ENCODE results near the gene MPG. TPM values are rescaled to one million over a fixed set of nuclear protein-coding genes. Genes with fewer than 3 reads are reported as not detected.

MPG gene
- polyA plus RNA-seq, 1 donor from 2014 or later: 70.9 TPM

DNA sequence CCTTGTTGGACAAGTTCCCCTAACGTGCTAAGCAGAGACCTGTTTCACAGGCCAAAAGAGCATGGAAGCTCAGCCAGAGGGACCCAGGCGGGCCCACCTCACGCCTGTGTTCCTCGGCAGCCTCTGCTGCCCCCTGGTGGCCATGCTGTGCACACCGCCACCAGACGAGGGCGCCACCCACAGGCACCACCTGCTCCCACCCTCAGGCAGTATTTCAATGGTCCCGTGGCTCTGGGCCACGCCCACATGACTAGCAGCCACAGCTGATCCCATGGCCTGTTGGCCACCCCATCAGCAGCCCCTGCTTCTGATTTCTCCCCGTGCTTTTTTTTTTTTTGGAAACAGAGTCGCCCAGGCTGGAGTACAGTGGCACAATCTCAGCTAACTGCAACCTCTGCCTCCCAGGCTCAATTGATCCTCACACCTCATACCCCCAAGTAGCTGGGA, 18.9 kb downstream of the MPG start:
- H3K9ac ChIP-seq (ENCODE audit: low read length): no peak overlapping the region
- TF ChIP-seq SMC3 (conservative IDR thresholded peaks at IDR 0.05; ENCODE audit: poor library complexity) (peak; percentile 51), EZH2 (IDR thresholded peaks at IDR 0.05; ENCODE audit: borderline replicate concordance, insufficient read depth, low read length, poor library complexity, severe bottlenecking) (no peak), EP300 (conservative IDR thresholded peaks at IDR 0.05; ENCODE audit: poor library complexity, severe bottlenecking) (no peak), RAD21 (conservative IDR thresholded peaks at IDR 0.05) (peak; percentile 37), TAF1 (IDR thresholded peaks at IDR 0.05; ENCODE audit: low read depth) (no peak), POLR2AphosphoS5 (IDR thresholded peaks at IDR 0.05) (no peak), MXI1 (conservative IDR thresholded peaks at IDR 0.05; ENCODE audit: poor library complexity, severe bottlenecking) (peak; percentile 18)
- TF ChIP-seq, protein P1, sequence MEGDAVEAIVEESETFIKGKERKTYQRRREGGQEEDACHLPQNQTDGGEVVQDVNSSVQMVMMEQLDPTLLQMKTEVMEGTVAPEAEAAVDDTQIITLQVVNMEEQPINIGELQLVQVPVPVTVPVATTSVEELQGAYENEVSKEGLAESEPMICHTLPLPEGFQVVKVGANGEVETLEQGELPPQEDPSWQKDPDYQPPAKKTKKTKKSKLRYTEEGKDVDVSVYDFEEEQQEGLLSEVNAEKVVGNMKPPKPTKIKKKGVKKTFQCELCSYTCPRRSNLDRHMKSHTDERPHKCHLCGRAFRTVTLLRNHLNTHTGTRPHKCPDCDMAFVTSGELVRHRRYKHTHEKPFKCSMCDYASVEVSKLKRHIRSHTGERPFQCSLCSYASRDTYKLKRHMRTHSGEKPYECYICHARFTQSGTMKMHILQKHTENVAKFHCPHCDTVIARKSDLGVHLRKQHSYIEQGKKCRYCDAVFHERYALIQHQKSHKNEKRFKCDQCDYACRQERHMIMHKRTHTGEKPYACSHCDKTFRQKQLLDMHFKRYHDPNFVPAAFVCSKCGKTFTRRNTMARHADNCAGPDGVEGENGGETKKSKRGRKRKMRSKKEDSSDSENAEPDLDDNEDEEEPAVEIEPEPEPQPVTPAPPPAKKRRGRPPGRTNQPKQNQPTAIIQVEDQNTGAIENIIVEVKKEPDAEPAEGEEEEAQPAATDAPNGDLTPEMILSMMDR (IDR thresholded peaks at IDR 0.05; ENCODE audit: poor library complexity, severe bottlenecking): peak; percentile 76
- TF ChIP-seq, protein P2, sequence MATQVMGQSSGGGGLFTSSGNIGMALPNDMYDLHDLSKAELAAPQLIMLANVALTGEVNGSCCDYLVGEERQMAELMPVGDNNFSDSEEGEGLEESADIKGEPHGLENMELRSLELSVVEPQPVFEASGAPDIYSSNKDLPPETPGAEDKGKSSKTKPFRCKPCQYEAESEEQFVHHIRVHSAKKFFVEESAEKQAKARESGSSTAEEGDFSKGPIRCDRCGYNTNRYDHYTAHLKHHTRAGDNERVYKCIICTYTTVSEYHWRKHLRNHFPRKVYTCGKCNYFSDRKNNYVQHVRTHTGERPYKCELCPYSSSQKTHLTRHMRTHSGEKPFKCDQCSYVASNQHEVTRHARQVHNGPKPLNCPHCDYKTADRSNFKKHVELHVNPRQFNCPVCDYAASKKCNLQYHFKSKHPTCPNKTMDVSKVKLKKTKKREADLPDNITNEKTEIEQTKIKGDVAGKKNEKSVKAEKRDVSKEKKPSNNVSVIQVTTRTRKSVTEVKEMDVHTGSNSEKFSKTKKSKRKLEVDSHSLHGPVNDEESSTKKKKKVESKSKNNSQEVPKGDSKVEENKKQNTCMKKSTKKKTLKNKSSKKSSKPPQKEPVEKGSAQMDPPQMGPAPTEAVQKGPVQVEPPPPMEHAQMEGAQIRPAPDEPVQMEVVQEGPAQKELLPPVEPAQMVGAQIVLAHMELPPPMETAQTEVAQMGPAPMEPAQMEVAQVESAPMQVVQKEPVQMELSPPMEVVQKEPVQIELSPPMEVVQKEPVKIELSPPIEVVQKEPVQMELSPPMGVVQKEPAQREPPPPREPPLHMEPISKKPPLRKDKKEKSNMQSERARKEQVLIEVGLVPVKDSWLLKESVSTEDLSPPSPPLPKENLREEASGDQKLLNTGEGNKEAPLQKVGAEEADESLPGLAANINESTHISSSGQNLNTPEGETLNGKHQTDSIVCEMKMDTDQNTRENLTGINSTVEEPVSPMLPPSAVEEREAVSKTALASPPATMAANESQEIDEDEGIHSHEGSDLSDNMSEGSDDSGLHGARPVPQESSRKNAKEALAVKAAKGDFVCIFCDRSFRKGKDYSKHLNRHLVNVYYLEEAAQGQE (IDR thresholded peaks at IDR 0.05; ENCODE audit: borderline replicate concordance): no peak
- no peak overlapping the region for H3K4me3 ChIP-seq (ENCODE audit: low read length)
- no peak overlapping the region for H2AFZ ChIP-seq (ENCODE audit: low read depth, low read length)
- no peaks in the 10 kb centered on the region for H3K27me3 ChIP-seq (ENCODE audit: insufficient read depth, low read depth, low read length)
- H3K9me3 ChIP-seq (ENCODE audit: low read length): no peaks in the 10 kb centered on the region
- H4K20me1 ChIP-seq (ENCODE audit: insufficient read depth): no peaks in the 10 kb centered on the region
- no peak overlapping the region for H3K4me2 ChIP-seq (ENCODE audit: low read length)
- H3K79me2 ChIP-seq (replicated peaks; ENCODE audit: insufficient read depth, low read length): no peaks in the 10 kb centered on the region
- no peaks in the 10 kb centered on the region for H3K36me3 ChIP-seq (ENCODE audit: insufficient read depth, low read length)
- no peaks in the 10 kb centered on the region for H3F3A ChIP-seq (ENCODE audit: insufficient read depth, low read length, poor library complexity, severe bottlenecking)
- H3K9me2 ChIP-seq (ENCODE audit: insufficient read depth, low read length): no peaks in the 10 kb centered on the region
- no peak overlapping the region for H3K27ac ChIP-seq (ENCODE audit: low read length)

DNA sequence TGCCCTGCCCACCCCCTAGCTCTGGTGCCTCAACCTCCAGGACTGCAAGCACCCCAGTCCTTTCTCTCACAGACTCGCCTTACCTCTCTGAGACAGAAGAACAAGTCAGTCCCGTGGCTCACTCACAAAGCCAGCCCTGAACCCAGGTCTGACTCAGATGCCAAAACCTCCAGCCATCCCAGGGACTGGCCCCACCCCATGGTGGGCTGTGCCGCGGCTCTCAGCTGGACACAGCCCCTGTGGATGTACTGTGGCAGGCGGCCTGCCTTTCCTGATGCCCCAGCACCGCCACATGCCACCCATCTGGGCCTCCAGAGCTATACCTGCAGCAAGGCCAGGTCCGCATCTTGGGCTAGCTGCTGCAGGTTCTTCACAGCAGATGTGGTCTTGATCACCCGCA, 19.8 kb downstream of the MPG start:
- Histone ChIP-seq H3K4me2 (ENCODE audit: low read length) (no peak overlapping the region), H3K9ac (ENCODE audit: low read length) (no peak overlapping the region), H3K36me3 (ENCODE audit: insufficient read depth, low read length) (no peaks in the 10 kb centered on the region), H3K9me3 (ENCODE audit: low read length) (no peaks in the 10 kb centered on the region), H2AFZ (ENCODE audit: low read depth, low read length) (no peak overlapping the region), H3F3A (ENCODE audit: insufficient read depth, low read length, poor library complexity, severe bottlenecking) (no peaks in the 10 kb centered on the region), H3K27ac (ENCODE audit: low read length) (no peak overlapping the region), H4K20me1 (ENCODE audit: insufficient read depth) (no peaks in the 10 kb centered on the region), H3K79me2 (replicated peaks; ENCODE audit: insufficient read depth, low read length) (no peaks in the 10 kb centered on the region), H3K9me2 (ENCODE audit: insufficient read depth, low read length) (no peaks in the 10 kb centered on the region), H3K4me3 (ENCODE audit: low read length) (no peak overlapping the region), H3K27me3 (ENCODE audit: insufficient read depth, low read depth, low read length) (no peaks in the 10 kb centered on the region)
- TF ChIP-seq, protein P2 (IDR thresholded peaks at IDR 0.05; ENCODE audit: borderline replicate concordance): no peak
- TF ChIP-seq SMC3 (conservative IDR thresholded peaks at IDR 0.05; ENCODE audit: poor library complexity) (no peak), POLR2AphosphoS5 (IDR thresholded peaks at IDR 0.05) (no peak), MXI1 (conservative IDR thresholded peaks at IDR 0.05; ENCODE audit: poor library complexity, severe bottlenecking) (no peak), RAD21 (conservative IDR thresholded peaks at IDR 0.05) (no peak), TAF1 (IDR thresholded peaks at IDR 0.05; ENCODE audit: low read depth) (no peak), EZH2 (IDR thresholded peaks at IDR 0.05; ENCODE audit: borderline replicate concordance, insufficient read depth, low read length, poor library complexity, severe bottlenecking) (no peak), EP300 (conservative IDR thresholded peaks at IDR 0.05; ENCODE audit: poor library complexity, severe bottlenecking) (no peak)
- TF ChIP-seq, protein P1 (IDR thresholded peaks at IDR 0.05; ENCODE audit: poor library complexity, severe bottlenecking): no peak

Measured in neural cell (in vitro differentiated cells).